IMR-90 (cell line): ENCODE data around the gene CDH23. TPM values are rescaled to one million over a fixed set of nuclear protein-coding genes. Genes with fewer than 3 reads are reported as not detected.

Experiments used
- ATAC-seq: fragments of 200-7000 bp; cut with Tn5 transposase; 2 replicates; pipeline ENCODE4 v1.9.1; 2020; ENCODE audit warnings: low read depth, mild to moderate bottlenecking, moderate library complexity
- BruUV-seq: library from RNA; stranded (reverse); fragments of 400-500 nt; replicated peaks from 2 replicates; lab custom pipeline; 2021; lab: Mats Ljungman, UMichigan
- CTCF ChIA-PET: fragments of 300-600 bp; formaldehyde crosslinking; extraction: SDS; loops from one replicate; lab custom pipeline; 2021; ENCODE audit warnings: antibody characterized with exemption; lab: Yijun Ruan, JAX
- POLR2A ChIA-PET: fragments of 300-600 bp; sonication (Branson Sonifier 250); formaldehyde crosslinking; loops from one replicate; lab custom pipeline; 2022; ENCODE audit warnings: antibody characterized with exemption; ENCODE audit not compliant: unreplicated experiment; lab: Charles Lee
- DNase-seq: peaks from one replicate; pipeline ENCODE4 v3.0.0; 2013
- H2AFZ ChIP-seq: replicated peaks from 2 replicates; pipeline ENCODE3; 2013; ENCODE audit warnings: low read length, mild to moderate bottlenecking; ENCODE audit not compliant: poor library complexity
- H2AK5ac ChIP-seq: 2 replicates; pipeline ENCODE4 v1.6.1; 2013; ENCODE audit warnings: low read depth, low read length, inconsistent platforms
- H2AK9ac ChIP-seq: replicated peaks from 2 replicates; pipeline ENCODE3; 2013; ENCODE audit warnings: mild to moderate bottlenecking, low read depth, low read length, moderate library complexity; ENCODE audit not compliant: poor library complexity
- H2BK120ac ChIP-seq: 2 replicates; pipeline ENCODE4 v1.6.1; 2013; ENCODE audit warnings: low read depth, low read length, inconsistent platforms
- H2BK15ac ChIP-seq: 3 replicates; pipeline ENCODE4 v1.6.1; 2013; ENCODE audit warnings: low read depth, low read length, inconsistent platforms
- H2BK20ac ChIP-seq: 2 replicates; pipeline ENCODE4 v1.6.1; 2013; ENCODE audit warnings: low read depth, mild to moderate bottlenecking, inconsistent platforms, low read length, moderate library complexity
- H2BK5ac ChIP-seq: 2 replicates; pipeline ENCODE4 v1.6.1; 2013; ENCODE audit warnings: mild to moderate bottlenecking, low read depth, low read length, inconsistent platforms; ENCODE audit not compliant: poor library complexity, severe bottlenecking
- H3K14ac ChIP-seq: replicated peaks from 2 replicates; pipeline ENCODE4 v1.6.1; 2013; ENCODE audit warnings: low read depth, low read length, inconsistent platforms
- H3K18ac ChIP-seq: 2 replicates; pipeline ENCODE4 v1.6.1; 2013; ENCODE audit warnings: low read depth, low read length, control low read depth
- H3K23ac ChIP-seq: 2 replicates; pipeline ENCODE4 v1.6.1; 2013; ENCODE audit warnings: low read depth, low read length, inconsistent platforms
- H3K27ac ChIP-seq: 2 replicates; pipeline ENCODE4 v1.5.1; 2013; ENCODE audit warnings: mild to moderate bottlenecking, control low read depth, low read length; ENCODE audit not compliant: insufficient read depth
- H3K27me3 ChIP-seq: 2 replicates; pipeline ENCODE4 v1.6.1; 2013; ENCODE audit warnings: low read length; ENCODE audit not compliant: control insufficient read depth, insufficient read depth
- H3K36me3 ChIP-seq: 2 replicates; pipeline ENCODE4 v1.6.1; 2013; ENCODE audit warnings: low read length, mixed read lengths; ENCODE audit not compliant: control insufficient read depth, insufficient read depth
- H3K4ac ChIP-seq: 2 replicates; pipeline ENCODE4 v1.6.1; 2013; ENCODE audit warnings: low read depth, low read length, inconsistent platforms
- H3K4me1 ChIP-seq: 2 replicates; pipeline ENCODE4 v1.6.1; 2013; ENCODE audit warnings: low read length, mixed read lengths; ENCODE audit not compliant: control insufficient read depth, insufficient read depth
- H3K4me2 ChIP-seq: 2 replicates; pipeline ENCODE4 v1.6.1; 2013; ENCODE audit warnings: low read depth, mild to moderate bottlenecking, control low read depth, low read length, moderate library complexity
- H3K4me3 ChIP-seq: 2 replicates; pipeline ENCODE4 v1.5.1; 2013; ENCODE audit warnings: low read depth, mild to moderate bottlenecking, control low read depth, low read length, moderate library complexity; ENCODE audit not compliant: insufficient read depth
- H3K56ac ChIP-seq: 2 replicates; pipeline ENCODE4 v1.6.1; 2013; ENCODE audit warnings: low read length, inconsistent platforms; ENCODE audit not compliant: insufficient read depth; ENCODE audit errors: extremely low read depth
- H3K79me1 ChIP-seq, 2 experiments: 2 replicates each; pipeline ENCODE4 v1.6.1; 2013; ENCODE audit warnings: low read length in 2 of 2, inconsistent platforms in 1 of 2, low read depth in 1 of 2
- H3K9ac ChIP-seq: 2 replicates; pipeline ENCODE4 v1.6.1; 2013; ENCODE audit warnings: low read depth, low read length, control low read depth
- H3K9me1 ChIP-seq: 2 replicates; pipeline ENCODE4 v1.6.1; 2013; ENCODE audit warnings: low read length, inconsistent platforms; ENCODE audit not compliant: insufficient read depth
- H3K9me3 ChIP-seq: 2 replicates; pipeline ENCODE4 v1.6.1; 2013; ENCODE audit warnings: low read length; ENCODE audit not compliant: control insufficient read depth, insufficient read depth
- H4K20me1 ChIP-seq: 2 replicates; pipeline ENCODE4 v1.6.1; 2013; ENCODE audit warnings: low read length, inconsistent platforms; ENCODE audit not compliant: insufficient read depth
- H4K5ac ChIP-seq: 2 replicates; pipeline ENCODE4 v1.6.1; 2013; ENCODE audit warnings: mild to moderate bottlenecking, low read depth, low read length, control low read depth
- H4K8ac ChIP-seq, 2 experiments: 2 replicates each; pipeline ENCODE4 v1.6.1; 2013; ENCODE audit warnings: low read depth in 2 of 2, low read length in 2 of 2, control low read depth in 1 of 2, inconsistent platforms in 1 of 2
- H4K91ac ChIP-seq: 2 replicates; pipeline ENCODE4 v1.6.1; 2013; ENCODE audit warnings: low read depth, low read length, inconsistent platforms; ENCODE audit not compliant: insufficient read depth
- BHLHE40 ChIP-seq: fragments of 150-350 bp; IDR thresholded peaks from 2 replicates; pipeline ENCODE4 v1.6.1; 2016; ENCODE audit warnings: mild to moderate bottlenecking, low read depth, low read length
- CHD1 ChIP-seq: IDR thresholded peaks from 2 replicates; pipeline ENCODE4 v1.6.1; 2012; ENCODE audit warnings: low read depth, low read length, improper control_type of control experiment
- CTCF ChIP-seq: conservative IDR thresholded peaks from 2 replicates; pipeline ENCODE4 v1.5.1; 2012; ENCODE audit warnings: mild to moderate bottlenecking, low read depth, low read length, improper control_type of control experiment
- ELK1 ChIP-seq: fragments of 150-350 bp; IDR thresholded peaks from 2 replicates; pipeline ENCODE4 v1.6.1; 2016; ENCODE audit warnings: low read depth, mild to moderate bottlenecking, low read length, moderate library complexity, borderline replicate concordance
- FOS ChIP-seq: fragments of 150-350 bp; IDR thresholded peaks from 2 replicates; pipeline ENCODE4 v1.6.1; 2016; ENCODE audit warnings: low read depth, low read length
- MAFK ChIP-seq: IDR thresholded peaks from 2 replicates; pipeline ENCODE4 v1.6.1; 2012; ENCODE audit warnings: low read depth, low read length, improper control_type of control experiment
- MAZ ChIP-seq: IDR thresholded peaks from 2 replicates; pipeline ENCODE4 v1.6.1; 2012; ENCODE audit warnings: low read depth, mild to moderate bottlenecking, low read length, improper control_type of control experiment, moderate library complexity, borderline replicate concordance
- MXI1 ChIP-seq: IDR thresholded peaks from 2 replicates; pipeline ENCODE4 v1.6.1; 2012; ENCODE audit warnings: low read depth, mild to moderate bottlenecking, low read length, moderate library complexity, borderline replicate concordance
- NFE2L2 ChIP-seq: fragments of 150-350 bp; IDR thresholded peaks from 2 replicates; pipeline ENCODE4 v1.6.1; 2016; ENCODE audit warnings: low read depth, mild to moderate bottlenecking, low read length
- POLR2A ChIP-seq: IDR thresholded peaks from 2 replicates; pipeline ENCODE4 v1.6.1; 2012; ENCODE audit warnings: mild to moderate bottlenecking, low read depth, low read length
- RAD21 ChIP-seq: IDR thresholded peaks from 2 replicates; pipeline ENCODE4 v1.6.1; 2012; ENCODE audit warnings: low read length, improper control_type of control experiment
- RCOR1 ChIP-seq: IDR thresholded peaks from 2 replicates; pipeline ENCODE4 v1.6.1; 2012; ENCODE audit warnings: mild to moderate bottlenecking, low read length, improper control_type of control experiment; ENCODE audit not compliant: insufficient replicate concordance
- RFX5 ChIP-seq: IDR thresholded peaks from 2 replicates; pipeline ENCODE4 v1.8.0; 2012; ENCODE audit warnings: low read depth, mild to moderate bottlenecking, low read length, moderate library complexity
- SMC3 ChIP-seq: fragments of 150-350 bp; IDR thresholded peaks from 2 replicates; pipeline ENCODE4 v1.6.1; 2016; ENCODE audit warnings: low read depth, mild to moderate bottlenecking, antibody characterized with exemption, low read length, moderate library complexity
- USF2 ChIP-seq: fragments of 150-350 bp; IDR thresholded peaks from 2 replicates; pipeline ENCODE4 v1.6.1; 2017; ENCODE audit warnings: mild to moderate bottlenecking, antibody characterized with exemption, low read length, low read depth
- WGBS, 2 experiments: methylation state at CpG; one replicate each; pipeline versions ENCODE4 v1.1.5 to v1.1.7; 2013; ENCODE audit warnings: missing lambda C conversion rate in 2 of 2; ENCODE audit not compliant: insufficient read length in 1 of 2; ENCODE audit errors: extremely low coverage in 2 of 2; 5-methylcytosine and 5-hydroxymethylcytosine counted together
- dilution Hi-C: fragments of 300-500 bp; cut with HindIII; formaldehyde crosslinking; loops from one replicate; pipeline ENCODE4 v1.14.3; 2018; ENCODE audit warnings: low sequenced_read_pairs; ENCODE audit not compliant: unreplicated experiment
- in situ Hi-C: fragments of 300-500 bp; cut with MboI; formaldehyde crosslinking; loops from 3 replicates; pipeline ENCODE4 v1.14.3; 2019; ENCODE audit warnings: low sequenced_read_pairs, inconsistent platforms, mixed read lengths
- intact Hi-C: fragments of 100-400 bp; cut with micrococcal nuclease; formaldehyde crosslinking; loops from 2 replicates; pipeline ENCODE4 v1.10.0; 2022
- polyA plus RNA-seq, 3 experiments: library from polyadenylated mRNA; depleted of rRNA; stranded (reverse); fragments of >200 nt; gene quantifications; 2 replicates each; pipeline ENCODE4 v1.2.3, GENCODE V29; 2012; ENCODE audit warnings: low replicate concordance in 1 of 3
- total RNA-seq: library from RNA; depleted of rRNA; stranded (reverse); fragments of >200 nt; gene quantifications from 2 replicates; pipeline ENCODE4 v1.2.3, GENCODE V29; 2012

Gene CDH23
- total and polyA plus RNA-seq, 2 of the 4 experiments (the other 2 are of a cell fraction): under 0.01 to 0.03 TPM

DNA sequence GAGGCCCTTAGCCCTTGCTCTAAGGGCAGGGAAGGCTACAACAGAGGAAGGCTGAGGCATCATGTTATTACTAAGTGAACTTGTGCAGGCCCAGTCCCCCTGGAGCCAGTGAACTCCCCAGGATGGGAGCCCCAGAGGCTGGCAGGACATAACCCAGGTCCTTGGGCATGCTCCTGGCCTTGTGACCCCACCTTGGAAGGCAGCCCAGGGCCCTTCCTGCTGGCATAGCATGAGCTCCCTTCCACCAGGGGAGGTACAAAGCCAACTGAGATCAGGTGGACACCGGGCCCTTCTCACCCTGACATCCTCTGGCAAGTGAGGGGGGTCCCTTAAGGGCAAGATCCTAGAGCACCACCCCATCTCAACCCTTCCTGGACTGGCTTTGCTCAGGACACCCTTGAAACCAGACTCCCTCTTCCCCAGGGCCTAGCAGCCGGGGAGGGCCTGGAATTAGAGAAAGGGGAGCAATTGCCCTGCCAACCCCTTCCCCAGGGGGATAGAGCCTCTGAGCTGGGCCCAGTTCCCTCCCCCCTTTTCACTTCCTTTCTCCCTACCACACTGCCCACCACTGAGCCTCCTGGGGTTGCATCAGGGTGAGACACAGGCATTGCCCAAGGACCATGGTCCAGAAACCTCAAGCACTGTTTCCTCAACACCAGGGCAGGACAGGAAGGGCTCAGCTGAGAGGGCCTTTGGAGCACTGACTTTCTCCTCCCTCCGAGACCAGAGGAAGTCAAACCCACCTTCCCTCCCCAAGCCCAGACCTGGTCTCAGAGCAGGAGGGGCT is 378.4 kb downstream of the CDH23 start:
- no CpG with 5 or more reads among the region's 3 CpGs for WGBS, 2 experiments
- Histone ChIP-seq H3K79me1 (peaks cover 6 to 8% of the 10 kb centered on the region in 2 experiments; a peak in 2 of 4 replicates), H2BK5ac (no peak overlapping the region), H3K36me3 (no peaks in the 10 kb centered on the region), H3K4ac (no peak overlapping the region), H3K56ac (no peak overlapping the region), H3K4me1 (peaks cover 25% of the 10 kb centered on the region), H4K91ac (no peak overlapping the region), H4K8ac (no peak overlapping the region), H3K27me3 (peaks cover 17% of the 10 kb centered on the region), H3K27ac (no peak overlapping the region), H2BK120ac (no peak overlapping the region), H3K4me2 (no peak overlapping the region), H2AK5ac (no peak overlapping the region), H3K4me3 (no peak overlapping the region), H3K9me1 (peaks cover 20% of the 10 kb centered on the region), H3K14ac (no peak overlapping the region), H4K5ac (no peak overlapping the region), H3K9ac (no peak overlapping the region), H3K18ac (no peak overlapping the region), H4K20me1 (no peaks in the 10 kb centered on the region), H3K23ac (no peak overlapping the region), H3K9me3 (no peaks in the 10 kb centered on the region), H2AFZ (no peak overlapping the region), H2BK20ac (no peak overlapping the region), H2AK9ac (no peak overlapping the region), H2BK15ac (no peak overlapping the region)
- in situ Hi-C loops: no loop called here
- intact Hi-C loops: loop anchor here (5.0 kb wide), 1 partner anchor 78 kb away; no protein-coding TSS in a partner anchor
- DNase-seq: no peak
- CTCF ChIA-PET: interaction anchor here (0.6 kb wide), 1 partner anchor 1238 kb away, joined by 5 read pairs; no protein-coding TSS in a partner anchor
- POLR2A ChIA-PET: no interaction called here
- no peak for ATAC-seq
- dilution Hi-C loops: no loop called here
- BruUV-seq: no TSS peak
- TF ChIP-seq RFX5: no peak
- TF ChIP-seq POLR2A: no peak
- no peak for TF ChIP-seq ELK1
- TF ChIP-seq BHLHE40: no peak
- TF ChIP-seq CTCF: no peak
- TF ChIP-seq RCOR1: no peak
- no peak for TF ChIP-seq MAFK
- TF ChIP-seq NFE2L2: no peak
- no peak for TF ChIP-seq RAD21
- no peak for TF ChIP-seq MAZ
- TF ChIP-seq USF2: no peak
- TF ChIP-seq FOS: no peak
- TF ChIP-seq MXI1: no peak
- no peak for TF ChIP-seq SMC3
- no peak for TF ChIP-seq CHD1
